Keratinocyte (primary cell): Measurements from ENCODE around the gene COL6A5.

Source experiments
- CTCF ChIP-seq, 3 experiments: IDR thresholded peaks in 1 of 3; conservative IDR thresholded peaks in 1 of 3; optimal IDR thresholded peaks in 1 of 3; 2 replicates in 2 of 3; 3 replicates in 1 of 3; pipeline versions ENCODE3 to v1.5.1; 2011; ENCODE audit warnings: low read length in 3 of 3, mild to moderate bottlenecking in 3 of 3, moderate library complexity in 2 of 3, control low read depth in 1 of 3, inconsistent platforms in 1 of 3; ENCODE audit not compliant: insufficient read depth in 2 of 3; ENCODE audit errors: extremely low read depth in 1 of 3
- EZH2 ChIP-seq: IDR thresholded peaks from one replicate; pipeline ENCODE4 v1.6.1; 2012; ENCODE audit warnings: inconsistent platforms, mild to moderate bottlenecking, low read length, moderate library complexity

GRCh38 chr3:130424837-130425236 lies 79.4 kb downstream of the COL6A5 start:
- TF ChIP-seq CTCF (optimal IDR thresholded peaks at IDR 0.05 in 1 of 3, IDR thresholded peaks at IDR 0.05 in 1 of 3, conservative IDR thresholded peaks at IDR 0.05 in 1 of 3; ENCODE audit: extremely low read depth in 1 of 3, insufficient read depth in 2 of 3, low read length in 3 of 3) (no peak), EZH2 (no peak)
